Lung (tissue), 12 donors: Measurements from ENCODE around the gene DNAH14. TPM values are rescaled to one million over a fixed set of nuclear protein-coding genes. Genes with fewer than 3 reads are reported as not detected.

Experiments
- ATAC-seq: fragments of 200-7000 bp; cut with Tn5 transposase; one replicate; pipeline ENCODE4 v1.9.1; 2020; ENCODE audit warnings: moderate number of reproducible peaks; ENCODE audit not compliant: insufficient read depth, low FRiP score
- DNase-seq, 3 donors: peaks; one replicate each; pipeline ENCODE4 v3.0.0-alpha.2; 2013 to 2017
- H3K27ac ChIP-seq, 2 donors: one replicate each; pipeline ENCODE4 v1.5.1; 2013; ENCODE audit warnings: mild to moderate bottlenecking in 2 of 2, moderate library complexity in 2 of 2, control low read depth in 1 of 2, inconsistent platforms in 1 of 2, low read depth in 1 of 2, low read length in 1 of 2
- H3K27me3 ChIP-seq, 3 donors: one replicate each; pipeline ENCODE4 v1.5.1; 2013; ENCODE audit warnings: low read length in 2 of 3; ENCODE audit not compliant: control insufficient read depth in 3 of 3, insufficient read depth in 3 of 3
- H3K36me3 ChIP-seq, 4 donors: one replicate each; pipeline ENCODE4 v1.5.1; 2013; ENCODE audit warnings: low read length in 4 of 4, mild to moderate bottlenecking in 1 of 4, moderate library complexity in 1 of 4; ENCODE audit not compliant: control insufficient read depth in 4 of 4, insufficient read depth in 4 of 4
- H3K4me1 ChIP-seq, 5 donors: one replicate each; pipeline ENCODE4 v1.5.1; 2013; ENCODE audit warnings: low read length in 5 of 5, mild to moderate bottlenecking in 2 of 5, moderate library complexity in 1 of 5; ENCODE audit not compliant: control insufficient read depth in 5 of 5, insufficient read depth in 5 of 5
- H3K4me3 ChIP-seq: one replicate; pipeline ENCODE4 v1.5.1; 2013; ENCODE audit warnings: mild to moderate bottlenecking, control low read depth, moderate library complexity
- H3K9ac ChIP-seq, 2 donors: one replicate each; pipeline ENCODE4 v1.5.1; 2013; ENCODE audit warnings: low read length in 2 of 2, control low read depth in 1 of 2; ENCODE audit not compliant: insufficient read depth in 1 of 2
- H3K9me3 ChIP-seq, 4 donors: one replicate each; pipeline ENCODE4 v1.5.1; 2013; ENCODE audit warnings: low read length in 3 of 4, mild to moderate bottlenecking in 1 of 4, moderate library complexity in 1 of 4; ENCODE audit not compliant: control insufficient read depth in 4 of 4, insufficient read depth in 3 of 4
- CTCF ChIP-seq: IDR thresholded peaks from 2 replicates; pipeline ENCODE4 v1.5.1; 2012; ENCODE audit warnings: mild to moderate bottlenecking; ENCODE audit errors: control extremely low read depth, extremely low read depth
- WGBS, 2 donors: extraction: QIAGEN DNeasy Blood & Tissue Kit; methylation state at CpG; one replicate each; pipeline ENCODE4 v1.1.7; 2013; 5-methylcytosine and 5-hydroxymethylcytosine counted together
- polyA plus RNA-seq, 2 donors: library from polyadenylated mRNA; stranded (reverse); fragments of 200-250 nt; gene quantifications; one replicate each; pipeline ENCODE4 v1.2.1, GENCODE V29; 2013
- total RNA-seq, 2 donors: library from RNA; depleted of rRNA in 1 of 2; stranded (reverse); fragments of >200 nt in 1 of 2; gene quantifications; one replicate each; pipeline ENCODE4 v1.2.1, GENCODE V29; 2014 to 2021
- donor health status: control.
- donor health status: control.
- donor health status: Bipolar disorder and iron deficiency.
- donor health status: healthy.
- donor health status: DM: yes; HTN: yes; CAD: no.

DNAH14 gene
- total and polyA plus RNA-seq, 4 donors: 3.0 to 61.3 (median 7.9) TPM

GRCh38 chr1:225366018-225366417 is 436.5 kb downstream of the DNAH14 start:
- Histone ChIP-seq H3K27me3 (no peaks in the 10 kb centered on the region), H3K9me3 (no peaks in the 10 kb centered on the region), H3K36me3 (no peaks in the 10 kb centered on the region), H3K4me1 (no peaks in the 10 kb centered on the region), H3K4me3 (no peak overlapping the region), H3K27ac (no peak overlapping the region), H3K9ac (no peak overlapping the region)
- ATAC-seq: no peak
- DNase-seq: no peak
- TF ChIP-seq CTCF: no peak

GRCh38 chr1:225366552-225366951 is 437.1 kb downstream of the DNAH14 start:
- H3K9me3 ChIP-seq: no peaks in the 10 kb centered on the region
- H3K9ac ChIP-seq: no peak overlapping the region
- no peaks in the 10 kb centered on the region for H3K4me1 ChIP-seq
- no peak overlapping the region for H3K27ac ChIP-seq
- ATAC-seq: no peak
- H3K4me3 ChIP-seq: no peak overlapping the region
- no peaks in the 10 kb centered on the region for H3K27me3 ChIP-seq
- no peaks in the 10 kb centered on the region for H3K36me3 ChIP-seq
- TF ChIP-seq CTCF: no peak
- 31 to 50% methylated on average over 1 of the region's 1 CpG for WGBS, 2 donors
- DNase-seq: peak in 1 of 3 donors; percentile 6

GRCh38 chr1:225368036-225368552 is 438.6 kb downstream of the DNAH14 start:
- H3K36me3 ChIP-seq: no peaks in the 10 kb centered on the region
- no peaks in the 10 kb centered on the region for H3K27me3 ChIP-seq
- H3K27ac ChIP-seq: no peak overlapping the region
- DNase-seq: no peak
- TF ChIP-seq CTCF: no peak
- H3K9me3 ChIP-seq: peaks cover 0 to under 1% (median 0%) of the 10 kb centered on the region in 4 donors
- no peak for ATAC-seq
- 70 to 93% methylated on average over 3 of the region's 3 CpGs for WGBS, 2 donors
- no peaks in the 10 kb centered on the region for H3K4me1 ChIP-seq
- H3K9ac ChIP-seq: no peak overlapping the region
- H3K4me3 ChIP-seq: no peak overlapping the region

GRCh38 chr1:225371366-225372010 is 442.0 kb downstream of the DNAH14 start:
- H3K4me3 ChIP-seq: no peak overlapping the region
- no peaks in the 10 kb centered on the region for H3K27me3 ChIP-seq
- TF ChIP-seq CTCF: no peak
- H3K9ac ChIP-seq: no peak overlapping the region
- no peak overlapping the region for H3K27ac ChIP-seq
- WGBS, 2 donors: 92 to 95% methylated on average over 3 of the region's 3 CpGs
- no peak for ATAC-seq
- peaks cover 0 to 2% (median 0%) of the 10 kb centered on the region in 4 donors for H3K9me3 ChIP-seq
- H3K36me3 ChIP-seq: no peaks in the 10 kb centered on the region
- H3K4me1 ChIP-seq: peaks cover 0 to 4% (median 0%) of the 10 kb centered on the region in 5 donors
- DNase-seq: no peak
